ENCODE measurements around the gene SEPTIN1. TPM values are rescaled to one million over a fixed set of nuclear protein-coding genes. Genes with fewer than 3 reads are reported as not detected.
"Not testable (repeated sequence)": the region's sequence is repeated elsewhere in the genome, so short reads cannot be mapped to it uniquely, and the experiment has no call there.

Gene SEPTIN1
- total RNA-seq, 1 donor from 2014 or later, result 0.69 TPM

GRCh38 chr16:30401768-30402425 lies 19.5 kb upstream of the SEPTIN1 start:
- DNase-seq, result no peak

- DNase-seq, result no peak
Measured at GRCh38 chr16:30399435-30400186, 17.2 kb upstream of the SEPTIN1 start.

GRCh38 chr16:30398661-30399434 lies 16.5 kb upstream of the SEPTIN1 start:
- DNase-seq, result no peak

GRCh38 chr16:30397776-30398660 lies 15.7 kb upstream of the SEPTIN1 start:
- no peak for DNase-seq

GRCh38 chr16:30397056-30397455 lies 14.7 kb upstream of the SEPTIN1 start:
- DNase-seq, result no peak

GRCh38 chr16:30396627-30397026 lies 14.3 kb upstream of the SEPTIN1 start:
- DNase-seq, result not testable (repeated sequence)

- DNase-seq, result no peak
Measured at GRCh38 chr16:30395992-30396585, 13.7 kb upstream of the SEPTIN1 start.

- peak; percentile 87 for DNase-seq
Measured at GRCh38 chr16:30395155-30395991, 13.0 kb upstream of the SEPTIN1 start, which contains the start of gene ZNF48. Gene ZNF48 (plus strand): TSS chr16:30395420. CDS start chr16:30395795, 375 bp downstream.

GRCh38 chr16:30394592-30395154 lies 12.3 kb upstream of the SEPTIN1 start:
- no peak for DNase-seq

GRCh38 chr16:30383521-30383920 lies 1.2 kb upstream of the SEPTIN1 start:
- DNase-seq, result no peak

GRCh38 chr16:30381291-30382041 lies 895 bp downstream of the SEPTIN1 start:
- DNase-seq, result no peak

- DNase-seq, result no peak
Measured at GRCh38 chr16:30380803-30381208, 1.6 kb downstream of the SEPTIN1 start.

GRCh38 chr16:30380072-30380802 lies 2.1 kb downstream of the SEPTIN1 start:
- no peak for DNase-seq

- DNase-seq, result no peak
Measured at GRCh38 chr16:30379158-30379783, 3.1 kb downstream of the SEPTIN1 start.

- peak; percentile 97 for DNase-seq
Measured at GRCh38 chr16:30378236-30379157, 3.9 kb downstream of the SEPTIN1 start.

- peak; percentile 90 for DNase-seq
Measured at GRCh38 chr16:30377812-30378235, 4.5 kb downstream of the SEPTIN1 start.
